GM18511 (cell line): ENCODE measurements around the gene FCHSD2.
"Not testable (repeated sequence)": the region's sequence is repeated elsewhere in the genome, so short reads cannot be mapped to it uniquely, and the experiment has no call there.

Experiments
- ATAC-seq: cut with Tn5 transposase; IDR thresholded peaks from one replicate; pipeline ENCODE4 v1.9.1; 2021; ENCODE audit warnings: mild to moderate bottlenecking, moderate library complexity; ENCODE audit not compliant: unreplicated experiment

Gene FCHSD2

GRCh38 chr11:72896431-72896830 lies 245.7 kb downstream of the FCHSD2 start:
- ATAC-seq, result no peak

- no peak for ATAC-seq
Measured at GRCh38 chr11:72890881-72891280, 251.2 kb downstream of the FCHSD2 start.

- no peak for ATAC-seq
Measured at GRCh38 chr11:72886619-72887018, 255.5 kb downstream of the FCHSD2 start.

GRCh38 chr11:72885749-72886609 lies 256.1 kb downstream of the FCHSD2 start:
- ATAC-seq, result no peak

GRCh38 chr11:72876147-72876546 lies 266.0 kb downstream of the FCHSD2 start:
- no peak for ATAC-seq

- ATAC-seq, result no peak
Measured at GRCh38 chr11:72875736-72876135, 266.4 kb downstream of the FCHSD2 start.

- ATAC-seq, result no peak
Measured at GRCh38 chr11:72872012-72872411, 270.1 kb downstream of the FCHSD2 start.

GRCh38 chr11:72871119-72871518 lies 271.0 kb downstream of the FCHSD2 start:
- no peak for ATAC-seq

- no peak for ATAC-seq
Measured at GRCh38 chr11:72869831-72870230, 272.3 kb downstream of the FCHSD2 start.

GRCh38 chr11:72867970-72868369 lies 274.1 kb downstream of the FCHSD2 start:
- ATAC-seq, result no peak

- ATAC-seq, result no peak
Measured at GRCh38 chr11:72864702-72865655, 277.1 kb downstream of the FCHSD2 start.

- ATAC-seq, result no peak
Measured at GRCh38 chr11:72863916-72864315, 278.2 kb downstream of the FCHSD2 start.

GRCh38 chr11:72863091-72863490 lies 279.0 kb downstream of the FCHSD2 start:
- no peak for ATAC-seq

GRCh38 chr11:72860592-72860991 lies 281.5 kb downstream of the FCHSD2 start:
- ATAC-seq, result no peak

- ATAC-seq, result no peak
Measured at GRCh38 chr11:72860010-72860409, 282.1 kb downstream of the FCHSD2 start.

GRCh38 chr11:72859126-72859525 lies 283.0 kb downstream of the FCHSD2 start:
- no peak for ATAC-seq

- not testable (repeated sequence) for ATAC-seq
Measured at GRCh38 chr11:72858267-72858666, 283.9 kb downstream of the FCHSD2 start.

- no peak for ATAC-seq
Measured at GRCh38 chr11:72856551-72857345, 285.4 kb downstream of the FCHSD2 start.

GRCh38 chr11:72856065-72856464 lies 286.1 kb downstream of the FCHSD2 start:
- ATAC-seq, result no peak

GRCh38 chr11:72851726-72852125 lies 290.4 kb downstream of the FCHSD2 start:
- no peak for ATAC-seq

- ATAC-seq, result no peak
Measured at GRCh38 chr11:72850832-72851231, 291.3 kb downstream of the FCHSD2 start.
